Kidney epithelial cell (primary cell): ENCODE data around the gene GDPGP1. TPM values are rescaled to one million over a fixed set of nuclear protein-coding genes. Genes with fewer than 3 reads are reported as not detected.
A peak's percentile ranks its signal among the peaks of the same experiment; 100 is the strongest.

ENCODE experiments used
- DNase-seq: peaks from one replicate; pipeline ENCODE4 v3.0.0-alpha.2; 2010; ENCODE audit warnings: low read depth
- H3K27me3 ChIP-seq: 2 replicates; pipeline ENCODE4 v1.6.0; 2011; ENCODE audit warnings: low read length; ENCODE audit not compliant: control insufficient read depth, insufficient read depth
- H3K36me3 ChIP-seq: 2 replicates; pipeline ENCODE4 v1.5.1; 2011; ENCODE audit warnings: low read length; ENCODE audit not compliant: control insufficient read depth, insufficient read depth
- H3K4me3 ChIP-seq: 2 replicates; pipeline ENCODE4 v1.5.1; 2011; ENCODE audit warnings: low read depth, mild to moderate bottlenecking, control low read depth, low read length
- CTCF ChIP-seq: IDR thresholded peaks from 2 replicates; pipeline ENCODE4 v1.5.1; 2011; ENCODE audit warnings: mild to moderate bottlenecking, moderate library complexity, low read length, control low read depth, inconsistent platforms; ENCODE audit not compliant: insufficient read depth, poor library complexity, severe bottlenecking
- total RNA-seq: library from RNA; depleted of rRNA; stranded (reverse); fragments of >200 nt; gene quantifications from 2 replicates; pipeline ENCODE4 v1.2.3, GENCODE V29; 2015

The GDPGP1 gene
- total RNA-seq, 1 donor from 2014 or later = 8.1 TPM

DNA sequence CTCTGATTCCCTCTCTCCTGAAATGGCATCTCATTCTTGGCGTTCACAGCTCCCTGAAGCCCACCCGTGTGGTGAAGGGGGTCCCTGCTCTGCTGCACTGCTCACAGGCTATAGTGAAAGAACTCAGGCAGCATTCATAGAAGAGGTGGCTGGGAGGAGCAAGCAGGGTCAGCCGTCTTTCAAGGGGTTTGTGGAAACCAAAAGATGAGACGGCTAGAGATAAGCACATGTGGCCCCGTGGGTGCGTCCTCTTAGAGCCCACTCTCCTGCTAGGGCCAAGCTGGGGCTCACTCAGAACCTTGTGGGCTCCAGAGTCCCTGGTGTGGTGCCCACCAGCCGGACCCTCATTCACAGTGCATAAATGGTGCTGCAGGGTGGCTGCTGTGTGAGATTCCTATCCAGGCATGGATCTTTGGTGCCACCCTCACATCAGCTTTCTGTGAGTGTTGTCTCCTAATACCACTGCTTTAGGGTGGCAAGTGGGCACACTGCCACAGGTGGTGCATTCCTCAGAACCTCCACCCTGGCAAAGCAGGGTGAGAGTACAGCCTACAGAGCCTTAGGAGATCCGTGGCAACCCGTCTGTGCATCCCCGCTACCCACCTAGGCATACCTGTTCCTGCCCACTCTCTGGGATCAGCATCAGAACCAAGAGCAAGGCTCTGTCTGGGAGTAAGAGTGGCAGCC, 44.1 kb upstream of the GDPGP1 start:
- no peak for DNase-seq
- Histone ChIP-seq H3K27me3 (no peaks in the 10 kb centered on the region), H3K36me3 (peaks cover 1% of the 10 kb centered on the region), H3K4me3 (no peak overlapping the region)
- TF ChIP-seq CTCF = no peak

GRCh38 chr15:90190606-90191343, 43.2 kb upstream of the GDPGP1 start:
- TF ChIP-seq CTCF = no peak
- H3K27me3 ChIP-seq = no peaks in the 10 kb centered on the region
- no peak overlapping the region for H3K4me3 ChIP-seq
- peaks cover 1% of the 10 kb centered on the region for H3K36me3 ChIP-seq
- DNase-seq = no peak

DNA sequence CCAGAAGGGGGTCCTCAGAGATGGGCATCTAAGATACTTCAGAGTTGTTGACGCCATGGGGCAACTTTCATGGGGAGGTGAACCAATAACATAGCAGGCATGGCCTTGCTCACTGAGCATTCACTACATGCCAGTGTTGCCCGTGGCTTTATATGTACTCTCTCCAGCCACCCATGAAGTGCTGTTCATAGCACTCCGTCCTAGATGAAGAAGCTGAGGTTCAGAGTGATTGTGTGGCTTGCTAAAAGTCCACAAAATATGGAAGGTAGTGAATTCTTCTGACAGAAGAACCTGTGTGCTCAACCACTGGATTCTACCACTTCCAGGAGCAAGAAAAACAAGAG, 42.7 kb upstream of the GDPGP1 start:
- Histone ChIP-seq H3K27me3 (no peaks in the 10 kb centered on the region), H3K4me3 (no peak overlapping the region), H3K36me3 (peaks cover 1% of the 10 kb centered on the region)
- DNase-seq = no peak
- TF ChIP-seq CTCF = no peak

DNA sequence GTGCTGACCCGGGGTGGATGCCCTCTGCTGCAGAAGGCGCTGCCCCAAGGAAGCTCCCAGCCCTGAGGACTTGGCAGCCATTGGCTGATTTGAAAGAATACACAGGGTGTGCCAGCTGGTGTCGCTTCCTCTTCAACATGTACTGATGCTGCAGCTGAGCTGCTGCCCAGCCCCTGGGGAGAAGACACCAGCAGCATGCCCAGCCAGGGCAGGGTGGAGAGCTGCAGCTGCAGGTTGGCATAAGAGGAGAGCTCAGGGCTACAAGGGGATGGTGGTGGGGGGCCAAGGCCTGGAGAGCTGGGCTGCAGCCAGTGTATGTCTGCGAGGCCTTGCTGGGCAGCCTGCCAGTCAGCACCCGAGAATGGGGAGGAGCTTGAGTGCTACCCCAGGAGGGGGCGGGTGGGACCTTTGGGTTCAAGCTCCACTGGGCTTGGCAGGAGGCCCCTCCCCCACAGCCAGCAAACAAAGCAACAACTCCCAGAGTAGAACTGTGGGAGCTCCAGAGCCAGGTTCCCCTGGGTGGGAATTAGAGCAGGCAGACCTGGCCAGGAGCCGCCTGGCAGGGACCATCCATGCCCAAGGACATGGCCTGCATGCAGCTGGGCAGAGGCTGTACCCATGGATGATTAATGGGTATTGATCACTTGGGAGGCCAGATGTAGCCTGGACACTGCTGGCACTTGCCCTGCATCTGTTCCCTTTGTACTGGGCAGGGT, 42.1 kb upstream of the GDPGP1 start:
- peak; percentile 60 for DNase-seq
- Histone ChIP-seq H3K27me3 (no peaks in the 10 kb centered on the region), H3K36me3 (peaks cover 1% of the 10 kb centered on the region), H3K4me3 (no peak overlapping the region)
- no peak for TF ChIP-seq CTCF

- Histone ChIP-seq H3K27me3 (no peaks in the 10 kb centered on the region), H3K36me3 (peaks cover 1% of the 10 kb centered on the region), H3K4me3 (no peak overlapping the region)
- no peak for TF ChIP-seq CTCF
- DNase-seq = no peak
These were observed 40.8 kb upstream of the GDPGP1 start for GRCh38 chr15:90192961-90193786.
